ENCODE measurements around the gene NAALADL1.

NAALADL1 gene

DNA sequence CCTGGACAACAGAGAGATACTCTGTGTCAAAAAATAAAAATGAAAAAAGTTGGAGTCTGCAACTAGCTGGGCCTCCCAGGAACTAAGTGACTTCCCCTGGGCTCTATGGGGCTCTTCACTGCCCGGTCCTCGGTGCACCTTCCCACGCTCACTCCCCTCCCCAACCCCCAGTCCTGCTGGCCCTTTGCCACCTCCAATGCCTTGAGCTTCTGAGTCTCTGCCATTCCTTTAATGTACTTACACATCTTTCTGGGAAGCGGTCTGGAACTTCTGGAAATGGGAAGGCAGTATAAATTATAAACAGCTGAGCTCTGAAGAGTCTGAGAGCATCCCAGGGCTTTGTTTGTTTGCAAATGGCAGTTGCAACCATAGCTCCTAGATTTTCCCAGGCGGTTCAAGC, 55.6 kb downstream of the NAALADL1 start:
- H3K4me3 ChIP-seq (ENCODE audit: low read depth, low read length), result no peak overlapping the region
- TF ChIP-seq MYC (IDR thresholded peaks at IDR 0.05; ENCODE audit: low read depth, low read length), result no peak
- TF ChIP-seq, protein P1, sequence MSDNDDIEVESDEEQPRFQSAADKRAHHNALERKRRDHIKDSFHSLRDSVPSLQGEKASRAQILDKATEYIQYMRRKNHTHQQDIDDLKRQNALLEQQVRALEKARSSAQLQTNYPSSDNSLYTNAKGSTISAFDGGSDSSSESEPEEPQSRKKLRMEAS (IDR thresholded peaks at IDR 0.05; ENCODE audit: low read depth, low read length), result no peak
- TF ChIP-seq POLR2A (IDR thresholded peaks at IDR 0.05; ENCODE audit: extremely low read depth, insufficient read length), result no peak
- TF ChIP-seq, protein P2, sequence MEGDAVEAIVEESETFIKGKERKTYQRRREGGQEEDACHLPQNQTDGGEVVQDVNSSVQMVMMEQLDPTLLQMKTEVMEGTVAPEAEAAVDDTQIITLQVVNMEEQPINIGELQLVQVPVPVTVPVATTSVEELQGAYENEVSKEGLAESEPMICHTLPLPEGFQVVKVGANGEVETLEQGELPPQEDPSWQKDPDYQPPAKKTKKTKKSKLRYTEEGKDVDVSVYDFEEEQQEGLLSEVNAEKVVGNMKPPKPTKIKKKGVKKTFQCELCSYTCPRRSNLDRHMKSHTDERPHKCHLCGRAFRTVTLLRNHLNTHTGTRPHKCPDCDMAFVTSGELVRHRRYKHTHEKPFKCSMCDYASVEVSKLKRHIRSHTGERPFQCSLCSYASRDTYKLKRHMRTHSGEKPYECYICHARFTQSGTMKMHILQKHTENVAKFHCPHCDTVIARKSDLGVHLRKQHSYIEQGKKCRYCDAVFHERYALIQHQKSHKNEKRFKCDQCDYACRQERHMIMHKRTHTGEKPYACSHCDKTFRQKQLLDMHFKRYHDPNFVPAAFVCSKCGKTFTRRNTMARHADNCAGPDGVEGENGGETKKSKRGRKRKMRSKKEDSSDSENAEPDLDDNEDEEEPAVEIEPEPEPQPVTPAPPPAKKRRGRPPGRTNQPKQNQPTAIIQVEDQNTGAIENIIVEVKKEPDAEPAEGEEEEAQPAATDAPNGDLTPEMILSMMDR (IDR thresholded peaks at IDR 0.05; ENCODE audit: low read depth, low read length), result no peak
- DNase-seq (ENCODE audit: low read depth), result no peak

DNA sequence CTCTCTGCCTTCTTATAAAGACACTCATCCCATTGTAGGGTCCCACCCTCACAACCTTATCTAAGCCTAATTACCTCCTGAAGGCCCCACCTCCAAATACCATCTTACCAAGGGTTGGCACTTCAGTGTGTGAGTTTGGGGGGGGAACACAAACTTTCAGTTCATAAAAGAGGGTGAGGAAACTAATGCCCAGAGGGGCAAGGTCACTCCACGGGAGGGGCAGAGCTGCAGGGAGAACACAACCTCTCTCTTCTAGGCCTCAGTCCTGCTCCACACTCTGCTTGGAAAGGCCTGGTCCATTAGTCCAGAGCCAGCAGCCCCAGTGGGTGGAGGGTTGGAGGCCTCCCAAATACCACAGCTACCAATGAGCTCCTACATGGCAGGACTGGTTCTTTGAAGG, 58.9 kb downstream of the NAALADL1 start:
- no peak for TF ChIP-seq MYC (IDR thresholded peaks at IDR 0.05; ENCODE audit: low read depth, low read length)
- TF ChIP-seq POLR2A (IDR thresholded peaks at IDR 0.05; ENCODE audit: extremely low read depth, insufficient read length), result no peak
- TF ChIP-seq, protein P1 (IDR thresholded peaks at IDR 0.05; ENCODE audit: low read depth, low read length), result no peak
- TF ChIP-seq, protein P2 (IDR thresholded peaks at IDR 0.05; ENCODE audit: low read depth, low read length), result no peak
- DNase-seq (ENCODE audit: low read depth), result no peak
- no peak overlapping the region for H3K4me3 ChIP-seq (ENCODE audit: low read depth, low read length)

DNA sequence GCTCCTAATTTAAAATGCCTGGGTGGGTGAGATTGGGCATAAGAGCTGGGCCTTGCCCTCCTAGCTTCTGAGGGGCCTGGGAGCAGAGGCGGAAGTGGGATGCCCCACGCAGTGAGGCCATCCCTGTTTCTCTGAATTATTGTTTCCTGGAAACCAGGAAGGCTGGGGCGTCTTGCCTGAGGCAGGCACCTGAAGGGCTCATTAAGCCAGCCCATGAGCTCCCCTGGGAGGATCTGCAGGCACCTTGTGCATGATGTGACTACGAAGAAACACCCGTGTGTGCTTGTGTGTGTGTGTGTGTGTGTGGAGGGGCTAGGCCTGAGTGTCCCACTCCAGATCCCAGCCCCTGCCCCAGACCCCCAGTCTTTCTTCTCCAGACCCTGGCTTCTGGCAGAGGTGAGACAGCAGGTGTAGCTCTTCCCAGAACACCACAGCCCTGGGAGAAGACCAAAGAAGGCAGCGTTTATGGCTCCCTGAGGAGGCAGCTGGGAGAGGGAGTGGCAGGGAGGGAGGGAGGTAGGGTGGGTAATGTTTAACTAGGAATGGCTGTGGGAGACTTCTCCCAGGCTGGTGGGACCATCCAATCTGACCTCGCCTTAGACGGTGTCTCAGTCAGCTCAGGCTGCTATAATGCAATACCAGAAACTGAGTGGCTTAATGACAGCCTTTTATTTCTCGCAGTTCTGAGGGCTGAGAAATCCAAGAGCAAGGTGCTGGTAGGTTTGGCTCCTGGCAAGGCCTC, 59.5 kb downstream of the NAALADL1 start:
- DNase-seq (ENCODE audit: low read depth), result no peak
- TF ChIP-seq, protein P2 (IDR thresholded peaks at IDR 0.05; ENCODE audit: low read depth, low read length), result no peak
- TF ChIP-seq, protein P1 (IDR thresholded peaks at IDR 0.05; ENCODE audit: low read depth, low read length), result no peak
- no peak for TF ChIP-seq MYC (IDR thresholded peaks at IDR 0.05; ENCODE audit: low read depth, low read length)
- no peak for TF ChIP-seq POLR2A (IDR thresholded peaks at IDR 0.05; ENCODE audit: extremely low read depth, insufficient read length)
- H3K4me3 ChIP-seq (ENCODE audit: low read depth, low read length), result no peak overlapping the region

DNA sequence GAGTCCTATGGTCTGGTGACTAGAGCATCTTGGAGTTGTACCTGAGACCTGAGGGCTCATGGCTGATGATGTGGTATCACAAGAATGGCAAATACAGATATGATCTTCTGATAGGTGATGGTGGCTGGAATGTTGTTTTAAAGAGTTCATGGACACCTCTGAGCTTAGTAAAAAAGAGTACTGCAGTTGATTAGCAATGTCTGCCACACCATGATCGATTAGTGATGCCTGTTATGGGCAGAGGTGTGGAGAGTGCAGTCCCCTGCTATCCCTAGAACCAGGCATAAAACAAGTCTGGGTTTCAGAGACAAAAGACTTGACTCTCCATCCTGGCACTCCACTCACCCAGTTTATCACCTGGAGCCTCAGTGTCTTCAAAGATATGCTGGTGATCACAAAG, 60.2 kb downstream of the NAALADL1 start:
- DNase-seq (ENCODE audit: low read depth), result no peak
- TF ChIP-seq MYC (IDR thresholded peaks at IDR 0.05; ENCODE audit: low read depth, low read length), result no peak
- TF ChIP-seq, protein P1 (IDR thresholded peaks at IDR 0.05; ENCODE audit: low read depth, low read length), result no peak
- H3K4me3 ChIP-seq (ENCODE audit: low read depth, low read length), result no peak overlapping the region

DNA sequence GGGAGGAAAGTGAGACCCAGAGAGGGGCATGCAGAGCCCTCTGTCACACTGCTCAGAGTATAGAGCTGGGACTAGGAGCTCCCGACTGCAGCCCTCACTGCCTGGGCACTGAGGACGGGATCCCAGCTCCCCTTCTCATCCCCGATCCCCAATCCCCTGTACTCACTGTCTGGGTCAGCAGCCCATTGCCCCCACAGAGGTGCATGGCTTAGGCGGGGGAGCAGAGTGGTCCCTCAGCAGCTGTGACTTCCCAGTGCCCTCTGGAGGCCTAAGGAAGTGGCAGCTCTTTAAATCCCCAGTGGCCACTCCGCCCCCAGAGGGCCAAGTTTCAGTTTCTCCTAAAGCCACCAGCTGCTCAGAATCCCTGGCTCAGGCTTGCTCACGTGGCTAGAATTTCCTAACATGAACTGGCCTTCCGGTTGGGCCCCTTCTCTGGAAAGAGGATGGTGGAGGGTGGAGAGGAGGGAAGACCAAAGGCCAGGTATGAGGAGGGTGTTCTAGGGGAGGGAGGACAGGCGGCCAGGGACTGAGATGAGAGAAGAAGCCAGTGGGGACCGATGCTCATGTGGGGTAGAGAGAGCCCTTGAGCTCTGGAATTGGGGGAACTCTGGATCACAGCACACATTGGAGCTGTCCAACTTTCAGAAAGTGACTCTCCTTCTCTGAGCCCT, 61.5 kb downstream of the NAALADL1 start, which contains the start of gene BATF2:
TSS of gene BATF2 (minus strand) at position 262 of the 671 bp plus-strand sequence. CDS start at position 205, 57 bp downstream.
- no peak within 1 kb of the TSS for H3K4me3 ChIP-seq (ENCODE audit: low read depth, low read length)
- peak; percentile 88 for DNase-seq (ENCODE audit: low read depth)
- TF ChIP-seq, protein P1 (IDR thresholded peaks at IDR 0.05; ENCODE audit: low read depth, low read length), result peak; percentile 80
- TF ChIP-seq, protein P2 (IDR thresholded peaks at IDR 0.05; ENCODE audit: low read depth, low read length), result peak; percentile 63
- TF ChIP-seq POLR2A (IDR thresholded peaks at IDR 0.05; ENCODE audit: extremely low read depth, insufficient read length) (no peak), MYC (IDR thresholded peaks at IDR 0.05; ENCODE audit: low read depth, low read length) (0 out of 2 replicates have a peak, but pooled peaks have one; percentile 39)

DNA sequence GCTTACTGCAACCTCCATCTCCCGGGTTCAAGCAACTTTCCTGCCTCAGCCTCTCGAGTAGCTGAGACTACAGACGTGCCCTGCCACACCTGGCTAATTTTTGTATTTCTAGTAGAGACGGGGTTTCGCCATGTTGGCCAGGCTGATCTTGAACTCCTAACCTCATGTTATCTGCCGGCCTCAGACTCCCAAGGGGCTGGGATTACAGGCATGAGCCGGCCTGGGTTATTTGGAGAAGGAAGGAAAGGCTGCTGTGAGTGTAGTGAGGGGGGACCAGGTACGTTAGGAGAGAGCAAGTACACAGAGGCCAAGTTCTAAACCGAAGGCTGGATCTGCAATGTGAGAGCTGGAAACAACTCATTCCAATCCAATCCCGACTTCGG, 62.0 kb downstream of the NAALADL1 start:
- TF ChIP-seq POLR2A (IDR thresholded peaks at IDR 0.05; ENCODE audit: extremely low read depth, insufficient read length) (no peak), MYC (IDR thresholded peaks at IDR 0.05; ENCODE audit: low read depth, low read length) (no peak)
- TF ChIP-seq, protein P1 (IDR thresholded peaks at IDR 0.05; ENCODE audit: low read depth, low read length), result no peak
- TF ChIP-seq, protein P2 (IDR thresholded peaks at IDR 0.05; ENCODE audit: low read depth, low read length), result no peak
- no peak for DNase-seq (ENCODE audit: low read depth)
- no peak overlapping the region for H3K4me3 ChIP-seq (ENCODE audit: low read depth, low read length)

Measured in NB4 (cell line).